Activated CD4-positive, CD25-positive, alpha-beta regulatory T cell treated with anti-CD3 and anti-CD28 coated beads, Interleukin-2, amount 50 U/mL, for 24 hours (primary cell): ENCODE results near the gene PDE6A.

Experiments
- ATAC-seq, 2 donors: fragments of 150-1000 bp; cut with Tn5 transposase; one replicate each; pipeline ENCODE4 v1.10.0; 2021; ENCODE audit warnings: mild to moderate bottlenecking in 1 of 2, moderate library complexity in 1 of 2

PDE6A gene

GRCh38 chr5:149833116-149833827 is 111.3 kb downstream of the PDE6A start:
- no peak for ATAC-seq

GRCh38 chr5:149832636-149833035 is 112.0 kb downstream of the PDE6A start:
- ATAC-seq = no peak

- ATAC-seq = peak; percentile 90 to 91
Measured at GRCh38 chr5:149831492-149831891, 113.1 kb downstream of the PDE6A start.

- no peak for ATAC-seq
Measured at GRCh38 chr5:149830579-149830978, 114.0 kb downstream of the PDE6A start.

- no peak for ATAC-seq
Measured at GRCh38 chr5:149829954-149830353, 114.6 kb downstream of the PDE6A start.

GRCh38 chr5:149828161-149829011 is 116.2 kb downstream of the PDE6A start:
- peak; percentile 42 to 51 for ATAC-seq

GRCh38 chr5:149827546-149827945 is 117.0 kb downstream of the PDE6A start:
- ATAC-seq = no peak

- no peak for ATAC-seq
Measured at GRCh38 chr5:149827086-149827485, 117.5 kb downstream of the PDE6A start.

GRCh38 chr5:149826574-149826973 is 118.0 kb downstream of the PDE6A start:
- no peak for ATAC-seq

GRCh38 chr5:149824846-149825245 is 119.7 kb downstream of the PDE6A start:
- ATAC-seq = no peak

- ATAC-seq = no peak
Measured at GRCh38 chr5:149824120-149824519, 120.5 kb downstream of the PDE6A start.

GRCh38 chr5:149823375-149823774 is 121.2 kb downstream of the PDE6A start:
- no peak for ATAC-seq

GRCh38 chr5:149822301-149822700 is 122.3 kb downstream of the PDE6A start:
- ATAC-seq = no peak

- no peak for ATAC-seq
Measured at GRCh38 chr5:149820536-149821510, 123.8 kb downstream of the PDE6A start.

- ATAC-seq = no peak
Measured at GRCh38 chr5:149820012-149820411, 124.6 kb downstream of the PDE6A start.

- no peak for ATAC-seq
Measured at GRCh38 chr5:149818116-149818515, 126.5 kb downstream of the PDE6A start.

- no peak for ATAC-seq
Measured at GRCh38 chr5:149817539-149818060, 127.0 kb downstream of the PDE6A start.

- ATAC-seq = no peak
Measured at GRCh38 chr5:149816661-149817060, 127.9 kb downstream of the PDE6A start.

GRCh38 chr5:149811453-149811852 is 133.1 kb downstream of the PDE6A start:
- ATAC-seq = no peak

GRCh38 chr5:149810856-149811255 is 133.7 kb downstream of the PDE6A start:
- no peak for ATAC-seq

- no peak for ATAC-seq
Measured at GRCh38 chr5:149809931-149810691, 134.5 kb downstream of the PDE6A start.
